ENCODE results near the gene FILIP1L.
"Not testable (repeated sequence)": the region's sequence is repeated elsewhere in the genome, so short reads cannot be mapped to it uniquely, and the experiment has no call there.

FILIP1L gene

GRCh38 chr3:99858469-99858868 is 255.8 kb downstream of the FILIP1L start:
- no peak for DNase-seq

GRCh38 chr3:99857278-99857677 is 257.0 kb downstream of the FILIP1L start:
- no peak for DNase-seq

- DNase-seq: no peak
Measured at GRCh38 chr3:99856437-99857220, 257.7 kb downstream of the FILIP1L start.

GRCh38 chr3:99855900-99856299 is 258.4 kb downstream of the FILIP1L start:
- DNase-seq: no peak

GRCh38 chr3:99854756-99855298 is 259.5 kb downstream of the FILIP1L start:
- DNase-seq: no peak

- DNase-seq: no peak
Measured at GRCh38 chr3:99852851-99853250, 261.4 kb downstream of the FILIP1L start.

GRCh38 chr3:99851955-99852354 is 262.3 kb downstream of the FILIP1L start:
- DNase-seq: no peak

- DNase-seq: no peak
Measured at GRCh38 chr3:99850608-99851007, 263.7 kb downstream of the FILIP1L start.

GRCh38 chr3:99848433-99848832 is 265.9 kb downstream of the FILIP1L start:
- DNase-seq: no peak

- DNase-seq: no peak
Measured at GRCh38 chr3:99846477-99847160, 267.7 kb downstream of the FILIP1L start.

- DNase-seq: no peak
Measured at GRCh38 chr3:99845999-99846398, 268.3 kb downstream of the FILIP1L start.

GRCh38 chr3:99845331-99845730 is 269.0 kb downstream of the FILIP1L start:
- no peak for DNase-seq

- no peak for DNase-seq
Measured at GRCh38 chr3:99843590-99844258, 270.6 kb downstream of the FILIP1L start.

- DNase-seq: no peak
Measured at GRCh38 chr3:99842826-99843589, 271.3 kb downstream of the FILIP1L start.

- DNase-seq: not testable (repeated sequence)
Measured at GRCh38 chr3:99841949-99842348, 272.4 kb downstream of the FILIP1L start.

GRCh38 chr3:99839613-99840012 is 274.7 kb downstream of the FILIP1L start:
- no peak for DNase-seq

- no peak for DNase-seq
Measured at GRCh38 chr3:99838755-99839154, 275.5 kb downstream of the FILIP1L start.

GRCh38 chr3:99837715-99838114 is 276.6 kb downstream of the FILIP1L start:
- DNase-seq: no peak

- DNase-seq: no peak
Measured at GRCh38 chr3:99836681-99837080, 277.6 kb downstream of the FILIP1L start.

- no peak for DNase-seq
Measured at GRCh38 chr3:99834211-99834957, 279.9 kb downstream of the FILIP1L start.

GRCh38 chr3:99833617-99834205 is 280.6 kb downstream of the FILIP1L start:
- DNase-seq: no peak

GRCh38 chr3:99829844-99830243 is 284.5 kb downstream of the FILIP1L start:
- DNase-seq: no peak
